Measurements from ENCODE around the gene SFSWAP. TPM values are rescaled to one million over a fixed set of nuclear protein-coding genes. Genes with fewer than 3 reads are reported as not detected.
"Not testable (repeated sequence)": the region's sequence is repeated elsewhere in the genome, so short reads cannot be mapped to it uniquely, and the experiment has no call there.

SFSWAP gene
- total RNA-seq: 21.9 TPM
- long read RNA-seq, partial matches to known transcripts: 23 of 28 reads
- long read RNA-seq, other reads (novel, unspliced or antisense): 3 of 28 reads

DNA sequence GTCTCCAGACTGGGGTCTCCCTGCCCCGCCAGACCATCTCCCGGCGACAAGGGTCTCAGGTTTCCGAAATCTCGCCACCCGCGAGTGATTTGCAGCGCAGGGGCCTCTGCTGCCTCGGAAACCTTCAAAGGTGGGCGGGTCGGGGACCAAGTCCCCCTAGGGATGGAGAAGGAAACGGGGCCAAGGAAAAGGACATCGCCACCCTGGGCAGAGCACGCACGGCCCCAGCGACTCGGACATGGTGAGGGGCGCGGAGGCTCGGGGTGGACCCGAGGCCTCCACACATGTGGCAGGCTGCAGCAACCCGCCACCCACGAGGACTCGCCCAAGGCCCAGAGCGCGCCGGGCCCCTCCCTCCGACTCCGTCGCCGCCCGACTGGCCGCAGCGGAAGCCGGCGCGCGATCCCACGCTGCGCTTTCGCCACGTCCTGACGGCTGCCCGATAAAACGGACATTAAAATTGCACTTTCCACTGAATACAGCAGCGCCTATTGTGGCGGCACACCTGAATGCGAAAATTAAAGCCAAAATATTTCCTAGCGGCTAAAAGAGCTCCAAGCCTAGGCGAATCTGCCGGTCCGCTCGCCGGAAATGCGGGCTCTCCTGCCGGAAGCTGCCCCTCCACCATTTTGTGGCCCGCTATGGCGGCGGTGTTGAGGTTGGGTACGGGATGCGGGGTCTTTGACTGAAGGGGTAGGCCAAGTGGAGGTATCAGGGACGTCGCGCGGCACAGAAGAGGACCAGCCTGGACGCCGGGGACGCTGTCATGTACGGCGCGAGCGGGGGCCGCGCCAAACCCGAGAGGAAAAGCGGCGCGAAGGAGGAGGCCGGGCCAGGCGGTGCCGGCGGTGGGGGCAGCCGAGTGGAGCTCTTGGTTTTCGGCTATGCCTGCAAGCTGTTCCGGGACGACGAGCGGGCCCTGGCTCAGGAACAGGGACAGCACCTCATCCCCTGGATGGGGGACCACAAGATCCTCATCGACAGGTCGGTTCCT is at the start of gene SFSWAP:
SFSWAP (plus strand) TSS at position 627 of the 994 bp plus-strand sequence; CDS start at position 767, 140 bp downstream.
- Histone ChIP-seq H3K27me3 (ENCODE audit: low read depth) (no peaks in the 10 kb centered on the region), H3K36me3 (peaks cover 20% of the 10 kb centered on the region), H3K27ac (replicated peaks) (peak within 1 kb of the TSS; percentile 98), H3K9me3 (replicated peaks) (peaks cover 3% of the 10 kb centered on the region), H3K4me3 (peak within 1 kb of the TSS; percentile 99), H3K4me1 (peaks cover 35% of the 10 kb centered on the region)
- DNase-seq: peak; percentile 76
- intact Hi-C loops (cut with micrococcal nuclease): no loop called here
- no peak for TF ChIP-seq CTCF (IDR thresholded peaks at IDR 0.05; ENCODE audit: borderline replicate concordance)

DNA sequence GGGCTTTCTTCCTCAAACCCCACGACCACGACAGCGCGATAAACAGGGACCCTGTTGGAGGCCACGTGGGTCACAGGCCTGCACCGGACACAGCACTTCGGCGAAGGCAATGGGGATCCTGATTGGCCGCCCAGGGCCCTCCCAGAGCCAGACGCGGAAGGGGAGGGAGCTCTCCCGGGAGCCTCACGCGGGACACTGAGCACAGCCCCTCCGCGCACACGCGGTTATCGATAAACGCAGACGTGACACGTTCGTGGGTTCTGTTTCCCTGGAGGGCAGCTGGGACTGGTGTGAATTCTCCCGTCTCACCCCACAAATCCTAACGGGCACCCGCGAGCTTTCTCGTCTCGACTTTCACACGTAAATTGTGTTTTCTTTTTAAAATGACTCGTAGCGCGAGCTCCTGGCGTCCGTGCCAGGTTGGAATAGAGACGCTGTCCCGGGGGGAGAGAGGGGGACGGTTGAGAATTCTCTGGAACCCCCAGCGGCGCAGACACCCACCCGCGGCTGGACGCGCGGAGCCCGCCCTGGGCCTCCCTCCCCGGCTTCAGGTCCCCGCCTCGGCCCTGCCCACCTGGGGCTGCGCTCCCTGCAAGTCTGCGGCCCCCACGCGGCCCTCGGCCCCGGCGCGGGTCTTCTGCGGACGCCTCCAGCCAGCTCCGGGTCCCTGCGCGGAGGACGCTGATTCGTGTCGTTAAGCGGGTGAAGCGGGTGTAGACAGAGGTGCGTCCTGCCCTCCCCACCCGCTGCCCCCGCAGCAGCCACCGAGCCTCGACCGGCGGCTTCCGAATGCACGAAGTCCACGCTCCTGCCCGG is 49.5 kb upstream of the SFSWAP start:
- intact Hi-C loops (cut with micrococcal nuclease): not testable (repeated sequence)

GRCh38 chr12:131661986-131662288 is 49.0 kb upstream of the SFSWAP start:
- H3K27ac ChIP-seq (replicated peaks); DNase-seq; H3K4me1 ChIP-seq; H3K36me3 ChIP-seq; intact Hi-C loops (cut with micrococcal nuclease); H3K9me3 ChIP-seq (replicated peaks); H3K4me3 ChIP-seq: not testable (repeated sequence)
- peaks cover 28% of the 10 kb centered on the region for H3K27me3 ChIP-seq (ENCODE audit: low read depth)

More for the DNA sequence above, 49.5 kb upstream of the SFSWAP start:
- H3K9me3 ChIP-seq (replicated peaks); H3K4me1 ChIP-seq; H3K36me3 ChIP-seq; DNase-seq; H3K27ac ChIP-seq (replicated peaks): not testable (repeated sequence)
- Histone ChIP-seq H3K4me3 (peak overlapping the region; percentile 50), H3K27me3 (ENCODE audit: low read depth) (peaks cover 28% of the 10 kb centered on the region)

- DNase-seq; H3K4me3 ChIP-seq; H3K4me1 ChIP-seq; H3K27ac ChIP-seq (replicated peaks); H3K9me3 ChIP-seq (replicated peaks); intact Hi-C loops (cut with micrococcal nuclease); H3K36me3 ChIP-seq: not testable (repeated sequence)
- peaks cover 28% of the 10 kb centered on the region for H3K27me3 ChIP-seq (ENCODE audit: low read depth)
Observed at GRCh38 chr12:131662346-131662745, 48.5 kb upstream of the SFSWAP start.

DNA sequence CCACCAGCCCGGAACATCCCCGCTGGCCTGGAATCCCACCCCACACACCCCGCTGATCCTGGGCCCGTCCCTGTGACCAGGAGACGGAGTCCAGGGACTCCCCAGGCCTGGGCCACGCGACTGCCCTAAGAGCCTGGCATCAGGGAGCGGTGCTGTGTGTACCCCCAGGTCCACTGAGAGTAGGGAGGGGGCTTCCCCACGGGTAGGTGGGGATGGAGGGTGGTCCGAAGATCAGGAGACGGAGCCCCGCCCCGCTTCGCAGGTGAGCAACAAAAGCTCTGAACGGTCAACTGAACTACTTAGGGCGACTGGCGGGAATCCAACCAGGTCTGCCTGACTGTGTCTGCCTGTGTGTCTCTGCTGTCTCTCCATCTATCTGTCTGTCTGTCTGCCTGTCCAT is 45.2 kb upstream of the SFSWAP start:
- H3K27ac ChIP-seq (replicated peaks); H3K4me1 ChIP-seq; H3K4me3 ChIP-seq; intact Hi-C loops (cut with micrococcal nuclease); H3K9me3 ChIP-seq (replicated peaks); DNase-seq; H3K36me3 ChIP-seq: not testable (repeated sequence)
- peaks cover 36% of the 10 kb centered on the region for H3K27me3 ChIP-seq (ENCODE audit: low read depth)

GRCh38 chr12:131666486-131666885 is 44.4 kb upstream of the SFSWAP start:
- H3K9me3 ChIP-seq (replicated peaks); intact Hi-C loops (cut with micrococcal nuclease); H3K36me3 ChIP-seq; DNase-seq; H3K4me3 ChIP-seq; H3K4me1 ChIP-seq; H3K27ac ChIP-seq (replicated peaks): not testable (repeated sequence)
- H3K27me3 ChIP-seq (ENCODE audit: low read depth): peaks cover 44% of the 10 kb centered on the region

GRCh38 chr12:131666978-131667601 is 43.8 kb upstream of the SFSWAP start:
- intact Hi-C loops (cut with micrococcal nuclease); H3K4me3 ChIP-seq; H3K9me3 ChIP-seq (replicated peaks); DNase-seq; H3K36me3 ChIP-seq; H3K27ac ChIP-seq (replicated peaks); H3K4me1 ChIP-seq: not testable (repeated sequence)
- peaks cover 50% of the 10 kb centered on the region for H3K27me3 ChIP-seq (ENCODE audit: low read depth)

DNA sequence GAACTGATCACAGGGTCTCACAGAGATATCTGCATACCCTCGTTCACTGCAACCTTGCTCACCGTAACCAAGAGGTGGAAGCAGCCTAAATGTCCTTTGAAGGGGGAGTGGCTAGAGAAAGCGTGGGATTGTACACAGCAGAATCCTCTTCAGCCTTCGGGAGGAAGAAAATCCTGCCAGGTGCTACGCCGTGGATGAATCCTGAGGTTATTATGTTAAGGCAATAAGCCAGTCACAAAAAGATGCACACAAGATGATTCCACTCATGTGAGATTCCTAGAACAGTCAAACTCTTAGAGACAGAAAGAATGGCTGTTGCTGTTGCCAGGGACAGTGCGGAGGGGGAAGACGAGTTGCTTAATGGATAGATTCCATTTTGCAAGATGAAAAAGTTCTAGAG is 39.6 kb upstream of the SFSWAP start:
- H3K4me3 ChIP-seq: no peak overlapping the region
- no peaks in the 10 kb centered on the region for H3K4me1 ChIP-seq
- no peak for TF ChIP-seq CTCF (IDR thresholded peaks at IDR 0.05; ENCODE audit: borderline replicate concordance)
- H3K9me3 ChIP-seq (replicated peaks): peaks cover 15% of the 10 kb centered on the region
- no peaks in the 10 kb centered on the region for H3K36me3 ChIP-seq
- DNase-seq: no peak
- no peak overlapping the region for H3K27ac ChIP-seq (replicated peaks)
- intact Hi-C loops (cut with micrococcal nuclease): no loop called here
- peaks cover 74% of the 10 kb centered on the region for H3K27me3 ChIP-seq (ENCODE audit: low read depth)
